Right cardiac atrium (tissue), 5 donors: Measurements from ENCODE around the gene ACAD11. TPM values are rescaled to one million over a fixed set of nuclear protein-coding genes. Genes with fewer than 3 reads are reported as not detected.
"Not testable (repeated sequence)": the region's sequence is repeated elsewhere in the genome, so short reads cannot be mapped to it uniquely, and the experiment has no call there.

ENCODE experiments used
- ATAC-seq, 2 donors: fragments of 200-7000 bp; cut with Tn5 transposase; one replicate each; pipeline versions ENCODE4 v1.8.0 to v1.9.1; 2020; ENCODE audit warnings: moderate library complexity in 2 of 2, mild to moderate bottlenecking in 1 of 2
- DNase-seq, 3 donors: peaks; one replicate each; pipeline ENCODE4 v3.0.0-alpha.2; 2020
- H3K27ac ChIP-seq: one replicate; pipeline ENCODE4 v1.5.1; 2013; ENCODE audit warnings: mild to moderate bottlenecking, low read length, control low read depth, moderate library complexity
- H3K27me3 ChIP-seq: one replicate; pipeline ENCODE4 v1.6.1; 2013; ENCODE audit not compliant: control insufficient read depth, insufficient read depth
- H3K4me1 ChIP-seq: one replicate; pipeline ENCODE4 v1.6.1; 2013; ENCODE audit warnings: low read length; ENCODE audit not compliant: control insufficient read depth, insufficient read depth
- H3K4me3 ChIP-seq: one replicate; pipeline ENCODE4 v1.5.1; 2013; ENCODE audit warnings: low read length, control low read depth
- H3K9me3 ChIP-seq: one replicate; pipeline ENCODE4 v1.6.1; 2013; ENCODE audit warnings: low read length; ENCODE audit not compliant: control insufficient read depth
- WGBS: extraction: QIAGEN DNeasy Blood & Tissue Kit; methylation state at CpG from one replicate; pipeline ENCODE4 v1.1.7; 2013; 5-methylcytosine and 5-hydroxymethylcytosine counted together
- intact Hi-C, 4 donors: fragments of 100-400 bp; cut with DNase I; formaldehyde crosslinking; loops; one replicate each; pipeline versions ENCODE4 v1.11.0 to v1.14.0; 2022 to 2023
- polyA plus RNA-seq: library from polyadenylated mRNA; stranded (reverse); fragments of 200-250 nt; gene quantifications from one replicate; pipeline ENCODE4 v1.2.3, GENCODE V29; 2013
- total RNA-seq, 4 donors: library from RNA; stranded (reverse); fragmentation: NEBNext Ultra II Directional; extraction: Animal tissue kit (Norgen Biotek cat#: 25700); gene quantifications; one replicate each; pipeline ENCODE4 v1.2.1, GENCODE V29; 2021
- donor health status: healthy with polysubstance abuse.
- donor health status: DM: no; HTN: yes; CAD: no.
- donor health status: DM: no; HTN: no; CAD: no.
- donor health status: DM: no; HTN: yes; CAD: no; lungs with severe emphysema.
- donor health status: DM: yes; HTN: yes; CAD: no.

The ACAD11 gene
- total and polyA plus RNA-seq, 5 donors, result 14.6 to 19.8 (median 17.4) TPM

GRCh38 chr3:132570016-132570415 is 89.6 kb downstream of the ACAD11 start:
- no peaks in the 10 kb centered on the region for H3K4me1 ChIP-seq
- H3K9me3 ChIP-seq, result no peaks in the 10 kb centered on the region
- 67% methylated on average over 2 of the region's 2 CpGs for whole genome bisulfite sequencing
- no peak for DNase-seq
- intact Hi-C loops, result no loop called here
- H3K27ac ChIP-seq, result no peak overlapping the region
- no peak overlapping the region for H3K4me3 ChIP-seq
- no peak for ATAC-seq
- no peaks in the 10 kb centered on the region for H3K27me3 ChIP-seq

GRCh38 chr3:132569580-132569979 is 90.0 kb downstream of the ACAD11 start:
- DNase-seq (no peak), ATAC-seq (peak in 1 of 2 donors; percentile 63)
- intact Hi-C loops, result no loop called here
- H3K27me3 ChIP-seq, result no peaks in the 10 kb centered on the region
- H3K27ac ChIP-seq, result no peak overlapping the region
- H3K4me3 ChIP-seq, result no peak overlapping the region
- H3K9me3 ChIP-seq, result no peaks in the 10 kb centered on the region
- no peaks in the 10 kb centered on the region for H3K4me1 ChIP-seq
- WGBS, result 62% methylated on average over 1 of the region's 1 CpG

- no peaks in the 10 kb centered on the region for H3K27me3 ChIP-seq
- DNase-seq, result no peak
- no peak overlapping the region for H3K27ac ChIP-seq
- intact Hi-C loops, result no loop called here
- H3K4me1 ChIP-seq, result no peaks in the 10 kb centered on the region
- 36% methylated on average over 2 of the region's 2 CpGs for WGBS
- H3K4me3 ChIP-seq, result no peak overlapping the region
- peak; percentile 57 to 71 for ATAC-seq
- no peaks in the 10 kb centered on the region for H3K9me3 ChIP-seq
Observed at GRCh38 chr3:132569153-132569552, 90.5 kb downstream of the ACAD11 start.

- Histone ChIP-seq H3K27ac (no peak overlapping the region), H3K4me1 (no peaks in the 10 kb centered on the region), H3K4me3 (no peak overlapping the region), H3K27me3 (no peaks in the 10 kb centered on the region), H3K9me3 (no peaks in the 10 kb centered on the region)
- WGBS, result 71% methylated on average over 2 of the region's 2 CpGs
- intact Hi-C loops, result no loop called here
- ATAC-seq (no peak), DNase-seq (no peak)
Observed at GRCh38 chr3:132568422-132568821, 91.2 kb downstream of the ACAD11 start.

- intact Hi-C loops, result no loop called here
- Histone ChIP-seq H3K9me3 (no peaks in the 10 kb centered on the region), H3K4me1 (no peaks in the 10 kb centered on the region), H3K27ac (no peak overlapping the region), H3K4me3 (no peak overlapping the region), H3K27me3 (no peaks in the 10 kb centered on the region)
- 77% methylated on average over 2 of the region's 2 CpGs for WGBS
- no peak for ATAC-seq
- DNase-seq, result no peak
Observed at GRCh38 chr3:132564070-132564465, 95.5 kb downstream of the ACAD11 start.

GRCh38 chr3:132563420-132564069 is 96.1 kb downstream of the ACAD11 start:
- no peak overlapping the region for H3K4me3 ChIP-seq
- no peaks in the 10 kb centered on the region for H3K9me3 ChIP-seq
- ATAC-seq (no peak), DNase-seq (no peak)
- 80% methylated on average over 4 of the region's 4 CpGs for WGBS
- intact Hi-C loops, result no loop called here
- H3K4me1 ChIP-seq, result no peaks in the 10 kb centered on the region
- no peak overlapping the region for H3K27ac ChIP-seq
- H3K27me3 ChIP-seq, result no peaks in the 10 kb centered on the region

GRCh38 chr3:132561003-132561402 is 98.6 kb downstream of the ACAD11 start:
- no peaks in the 10 kb centered on the region for H3K9me3 ChIP-seq
- no peak overlapping the region for H3K4me3 ChIP-seq
- no peaks in the 10 kb centered on the region for H3K27me3 ChIP-seq
- WGBS, result 82% methylated on average over 4 of the region's 4 CpGs
- ATAC-seq (no peak), DNase-seq (no peak)
- no peak overlapping the region for H3K27ac ChIP-seq
- H3K4me1 ChIP-seq, result peaks cover 5% of the 10 kb centered on the region
- intact Hi-C loops, result no loop called here

GRCh38 chr3:132556508-132557159 is 103.0 kb downstream of the ACAD11 start:
- ATAC-seq (peak; percentile 56 to 73), DNase-seq (peak; percentile 58 to 84 (median 80))
- H3K9me3 ChIP-seq, result no peaks in the 10 kb centered on the region
- H3K27me3 ChIP-seq, result no peaks in the 10 kb centered on the region
- intact Hi-C loops, result no loop called here
- peak overlapping the region; percentile 62 for H3K27ac ChIP-seq
- H3K4me3 ChIP-seq, result no peak overlapping the region
- peaks cover 13% of the 10 kb centered on the region for H3K4me1 ChIP-seq
- WGBS, result 54% methylated on average over 8 of the region's 8 CpGs

- ATAC-seq, DNase-seq, H3K27me3 ChIP-seq, H3K4me3 ChIP-seq, intact Hi-C loops, H3K27ac ChIP-seq, H3K9me3 ChIP-seq: not testable (repeated sequence)
- peaks cover 16% of the 10 kb centered on the region for H3K4me1 ChIP-seq
- 79% methylated on average over 3 of the region's 3 CpGs for WGBS
Observed at GRCh38 chr3:132556036-132556386, 103.6 kb downstream of the ACAD11 start.

- no peaks in the 10 kb centered on the region for H3K27me3 ChIP-seq
- peak overlapping the region; percentile 6 for H3K27ac ChIP-seq
- H3K4me3 ChIP-seq, result no peak overlapping the region
- peak in 1 of 3 donors; percentile 59 for DNase-seq
- no peaks in the 10 kb centered on the region for H3K9me3 ChIP-seq
- intact Hi-C loops, result no loop called here
- peak in 1 of 2 donors; percentile 62 for ATAC-seq
- H3K4me1 ChIP-seq, result peaks cover 17% of the 10 kb centered on the region
- 67% methylated on average over 5 of the region's 5 CpGs for WGBS
Observed at GRCh38 chr3:132555306-132556035, 104.1 kb downstream of the ACAD11 start.

- Histone ChIP-seq H3K27ac (no peak overlapping the region), H3K27me3 (no peaks in the 10 kb centered on the region), H3K4me1 (peaks cover 19% of the 10 kb centered on the region), H3K9me3 (no peaks in the 10 kb centered on the region), H3K4me3 (no peak overlapping the region)
- ATAC-seq, result no peak
- DNase-seq, result peak in 1 of 3 donors; percentile 71
- WGBS, result 50% methylated on average over 8 of the region's 8 CpGs
- intact Hi-C loops, result no loop called here
Observed at GRCh38 chr3:132554437-132554836, 105.2 kb downstream of the ACAD11 start.
